Fibroblast of lung (primary cell): ENCODE results near the gene CARHSP1. TPM values are rescaled to one million over a fixed set of nuclear protein-coding genes. Genes with fewer than 3 reads are reported as not detected.

ENCODE experiments used
- DNase-seq, 2 donors: peaks; one replicate each; pipeline versions ENCODE4 v3.0.0 to v3.0.0-alpha.2; 2010; ENCODE audit warnings: low read depth in 2 of 2
- H2AFZ ChIP-seq: 2 replicates; pipeline ENCODE4 v1.5.1; 2012; ENCODE audit warnings: low read length, control low read depth, inconsistent platforms
- H3K27ac ChIP-seq: 2 replicates; pipeline ENCODE4 v1.5.1; 2011; ENCODE audit warnings: low read length, control low read depth; ENCODE audit not compliant: insufficient read depth
- H3K27me3 ChIP-seq: 2 replicates; pipeline ENCODE4 v1.5.1; 2011; ENCODE audit warnings: mild to moderate bottlenecking, low read length; ENCODE audit not compliant: control insufficient read depth, insufficient read depth
- H3K36me3 ChIP-seq: 2 replicates; pipeline ENCODE4 v1.5.1; 2011; ENCODE audit warnings: low read length; ENCODE audit not compliant: control insufficient read depth, insufficient read depth
- H3K4me1 ChIP-seq: 2 replicates; pipeline ENCODE4 v1.5.1; 2011; ENCODE audit warnings: low read length; ENCODE audit not compliant: control insufficient read depth, insufficient read depth; ENCODE audit errors: extremely low read depth
- H3K4me2 ChIP-seq: 2 replicates; pipeline ENCODE4 v1.5.1; 2011; ENCODE audit warnings: low read length, control low read depth; ENCODE audit not compliant: insufficient read depth; ENCODE audit errors: extremely low read depth
- H3K4me3 ChIP-seq, 4 experiments: fragments of 200-600 bp in 1 of 4; sonication (generic) in 1 of 4; replicated peaks in 1 of 4; 2 replicates each; pipeline ENCODE4 v1.5.1; 2011 to 2016; ENCODE audit warnings: low read length in 4 of 4, low read depth in 3 of 4, mild to moderate bottlenecking in 3 of 4, control low read depth in 2 of 4, inconsistent platforms in 1 of 4, mixed read lengths in 1 of 4; ENCODE audit not compliant: insufficient read depth in 1 of 4; ENCODE audit errors: control extremely low read depth in 1 of 4
- H3K79me2 ChIP-seq: 2 replicates; pipeline ENCODE4 v1.5.1; 2012; ENCODE audit warnings: mild to moderate bottlenecking, low read length, inconsistent platforms; ENCODE audit not compliant: control insufficient read depth, insufficient read depth
- H3K9ac ChIP-seq: 2 replicates; pipeline ENCODE4 v1.5.1; 2011; ENCODE audit warnings: mild to moderate bottlenecking, low read length, control low read depth; ENCODE audit not compliant: insufficient read depth
- H3K9me3 ChIP-seq: 2 replicates; pipeline ENCODE4 v1.5.1; 2012; ENCODE audit warnings: low read depth, low read length; ENCODE audit not compliant: control insufficient read depth, insufficient read depth
- H4K20me1 ChIP-seq: 2 replicates; pipeline ENCODE4 v1.5.1; 2011; ENCODE audit warnings: low read length; ENCODE audit not compliant: control insufficient read depth, insufficient read depth; ENCODE audit errors: extremely low read depth
- EZH2 ChIP-seq: IDR thresholded peaks from 2 replicates; pipeline ENCODE4 v1.5.1; 2012; ENCODE audit warnings: low read length, control low read depth, mild to moderate bottlenecking; ENCODE audit errors: missing control alignments
- polyA plus RNA-seq, 2 donors: library from polyadenylated mRNA; depleted of rRNA in 1 of 2; stranded (reverse) in 1 of 2; unstranded in 1 of 2; fragments of >200 nt; gene quantifications; 2 replicates each; pipeline ENCODE4 v1.2.1, GENCODE V29; 2011 to 2012; ENCODE audit warnings: missing spikeins in 1 of 2
- total RNA-seq: library from RNA; depleted of rRNA; stranded (reverse); fragments of >200 nt; gene quantifications from 2 replicates; pipeline ENCODE4 v1.2.1, GENCODE V29; 2014
- TF ChIP-seq, protein P1 (sequence below), 2 donors: IDR thresholded peaks in 1 of 2; conservative IDR thresholded peaks in 1 of 2; 1 replicate in 1 of 2; 2 replicates in 1 of 2; pipeline ENCODE4 v1.5.1; 2011 to 2012; ENCODE audit warnings: low read length in 2 of 2, control low read depth in 1 of 2, inconsistent platforms in 1 of 2, low read depth in 1 of 2, mild to moderate bottlenecking in 1 of 2

Gene CARHSP1
- total and polyA plus RNA-seq, 2 donors (not counting 1 experiment from before 2014, with no cell fraction given): 90.9 to 108 TPM

DNA sequence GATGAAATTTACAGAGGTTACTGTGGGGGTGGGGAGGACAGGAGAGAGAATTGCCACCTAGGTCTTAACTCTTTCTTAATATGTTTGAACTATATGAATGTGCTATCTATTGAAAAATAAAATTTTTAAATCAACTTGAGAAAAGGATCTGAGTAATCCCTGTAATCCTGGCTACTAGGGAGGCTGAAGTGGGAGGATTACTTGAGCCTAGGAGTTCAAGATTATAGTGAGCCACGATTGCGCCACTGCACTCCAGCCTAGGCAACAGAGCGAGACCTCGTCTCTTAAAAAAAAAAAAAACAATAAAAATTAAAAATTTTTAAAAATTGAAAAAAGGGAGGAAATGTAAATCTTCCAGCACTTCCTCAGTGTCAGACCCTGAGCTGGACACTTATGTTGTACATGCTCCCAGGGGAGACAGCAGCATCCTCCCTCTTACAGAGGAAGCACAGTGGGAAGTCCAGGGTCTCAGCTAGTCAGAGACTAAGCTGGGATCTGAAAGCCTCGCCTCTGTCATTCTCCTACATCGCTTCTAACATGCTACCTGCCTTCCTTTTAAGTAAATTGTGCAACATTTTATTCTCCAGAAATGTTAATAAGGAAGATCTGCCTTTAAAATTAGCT lies 49.3 kb downstream of the CARHSP1 start:
- peaks cover 3% of the 10 kb centered on the region for H3K4me1 ChIP-seq
- no peak for DNase-seq
- H3K36me3 ChIP-seq: peaks cover 16% of the 10 kb centered on the region
- no peak overlapping the region for H3K4me3 ChIP-seq
- no peak for TF ChIP-seq EZH2
- TF ChIP-seq, protein P1, sequence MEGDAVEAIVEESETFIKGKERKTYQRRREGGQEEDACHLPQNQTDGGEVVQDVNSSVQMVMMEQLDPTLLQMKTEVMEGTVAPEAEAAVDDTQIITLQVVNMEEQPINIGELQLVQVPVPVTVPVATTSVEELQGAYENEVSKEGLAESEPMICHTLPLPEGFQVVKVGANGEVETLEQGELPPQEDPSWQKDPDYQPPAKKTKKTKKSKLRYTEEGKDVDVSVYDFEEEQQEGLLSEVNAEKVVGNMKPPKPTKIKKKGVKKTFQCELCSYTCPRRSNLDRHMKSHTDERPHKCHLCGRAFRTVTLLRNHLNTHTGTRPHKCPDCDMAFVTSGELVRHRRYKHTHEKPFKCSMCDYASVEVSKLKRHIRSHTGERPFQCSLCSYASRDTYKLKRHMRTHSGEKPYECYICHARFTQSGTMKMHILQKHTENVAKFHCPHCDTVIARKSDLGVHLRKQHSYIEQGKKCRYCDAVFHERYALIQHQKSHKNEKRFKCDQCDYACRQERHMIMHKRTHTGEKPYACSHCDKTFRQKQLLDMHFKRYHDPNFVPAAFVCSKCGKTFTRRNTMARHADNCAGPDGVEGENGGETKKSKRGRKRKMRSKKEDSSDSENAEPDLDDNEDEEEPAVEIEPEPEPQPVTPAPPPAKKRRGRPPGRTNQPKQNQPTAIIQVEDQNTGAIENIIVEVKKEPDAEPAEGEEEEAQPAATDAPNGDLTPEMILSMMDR (conservative IDR thresholded peaks at IDR 0.05 in 1 of 2, IDR thresholded peaks at IDR 0.05 in 1 of 2; ENCODE audit: low read depth in 1 of 2, low read length in 2 of 2): no peak
- H3K79me2 ChIP-seq: peaks cover 2% of the 10 kb centered on the region
- no peak overlapping the region for H3K4me2 ChIP-seq
- H3K9me3 ChIP-seq: no peaks in the 10 kb centered on the region
- H2AFZ ChIP-seq: no peak overlapping the region
- H3K27me3 ChIP-seq: no peaks in the 10 kb centered on the region
- no peak overlapping the region for H3K27ac ChIP-seq
- no peaks in the 10 kb centered on the region for H4K20me1 ChIP-seq
- H3K9ac ChIP-seq: no peak overlapping the region

DNA sequence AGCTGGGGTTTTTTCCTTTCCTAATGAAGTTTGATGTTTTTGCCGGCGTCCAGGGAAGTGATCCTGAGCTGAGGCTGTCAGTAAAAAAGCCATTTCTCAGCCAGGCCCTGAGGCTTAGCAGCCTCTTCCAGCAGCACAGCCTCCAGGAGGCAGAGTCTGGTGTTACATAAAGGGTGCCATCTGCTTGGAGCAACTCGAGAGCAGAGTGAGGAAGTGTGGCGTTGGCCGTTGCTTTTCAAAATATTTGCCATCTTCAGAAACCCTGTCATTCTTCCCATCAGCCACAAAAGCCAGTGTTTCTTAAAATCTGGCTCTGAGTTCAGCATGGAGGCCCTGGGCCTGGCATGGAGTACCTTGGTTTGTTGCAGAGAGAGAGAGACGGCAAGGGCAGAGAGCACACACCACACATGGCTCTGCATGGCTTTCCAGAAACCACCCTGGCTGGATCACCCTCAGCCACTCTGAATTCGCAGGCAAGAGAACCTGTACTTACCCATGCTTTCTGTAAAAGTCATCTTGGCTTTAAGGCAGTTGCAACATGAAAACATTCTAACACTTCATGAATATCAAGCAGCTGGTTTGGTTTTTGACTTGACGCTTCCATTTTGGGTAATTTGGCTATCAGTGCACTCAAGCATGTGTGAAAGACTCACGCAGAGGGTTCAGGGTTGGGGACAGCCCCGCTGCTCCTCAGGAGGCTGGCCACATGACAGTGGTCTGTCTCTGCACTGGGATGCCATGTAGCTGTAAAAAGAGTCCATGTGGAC lies 50.1 kb downstream of the CARHSP1 start:
- peaks cover 2% of the 10 kb centered on the region for H3K79me2 ChIP-seq

More for the DNA sequence above, 50.1 kb downstream of the CARHSP1 start:
- TF ChIP-seq, protein P1 (conservative IDR thresholded peaks at IDR 0.05 in 1 of 2, IDR thresholded peaks at IDR 0.05 in 1 of 2; ENCODE audit: low read depth in 1 of 2, low read length in 2 of 2): no peak
- TF ChIP-seq EZH2: no peak
- Histone ChIP-seq H3K36me3 (peaks cover 20% of the 10 kb centered on the region), H3K27me3 (no peaks in the 10 kb centered on the region), H2AFZ (no peak overlapping the region), H3K4me1 (peaks cover 3% of the 10 kb centered on the region), H3K4me3 (no peak overlapping the region), H3K4me2 (no peak overlapping the region), H3K9me3 (no peaks in the 10 kb centered on the region), H3K9ac (no peak overlapping the region), H4K20me1 (no peaks in the 10 kb centered on the region), H3K27ac (no peak overlapping the region)
- DNase-seq: peak in 1 of 2 donors; percentile 8
